Measurements from ENCODE around the gene C1orf105. TPM values are rescaled to one million over a fixed set of nuclear protein-coding genes. Genes with fewer than 3 reads are reported as not detected.
"Not testable (repeated sequence)": the region's sequence is repeated elsewhere in the genome, so short reads cannot be mapped to it uniquely, and the experiment has no call there.

The C1orf105 gene, protein sequence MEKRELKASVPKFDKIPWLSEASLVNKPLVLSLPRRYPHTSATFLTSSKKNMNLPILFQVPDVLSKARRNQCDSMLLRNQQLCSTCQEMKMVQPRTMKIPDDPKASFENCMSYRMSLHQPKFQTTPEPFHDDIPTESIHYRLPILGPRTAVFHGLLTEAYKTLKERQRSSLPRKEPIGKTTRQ
- total RNA-seq = not detected

DNA sequence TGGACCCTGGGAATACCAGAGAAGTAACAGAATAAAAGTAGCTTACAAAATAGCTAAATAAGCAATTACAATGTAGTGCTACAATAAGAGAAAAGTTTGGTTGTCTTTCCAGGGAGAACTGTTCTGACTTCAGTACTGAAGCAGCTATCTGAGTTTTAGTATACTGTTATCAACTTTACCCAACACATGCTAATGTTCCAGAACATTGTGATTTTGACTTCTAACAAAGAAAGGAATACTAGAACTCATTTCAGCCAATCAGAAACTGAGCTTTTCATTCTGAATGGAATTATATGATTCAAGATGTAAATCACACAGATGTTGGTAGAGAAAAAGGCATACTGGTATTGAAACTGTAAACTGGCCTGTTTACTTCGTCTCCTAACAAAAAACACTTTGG lies at the start of gene C1orf105:
Gene C1orf105 (plus strand): TSS at position 301 of the 400 bp plus-strand sequence. CDS start 201 bp downstream, outside the sequence.
- DNase-seq = no peak

DNA sequence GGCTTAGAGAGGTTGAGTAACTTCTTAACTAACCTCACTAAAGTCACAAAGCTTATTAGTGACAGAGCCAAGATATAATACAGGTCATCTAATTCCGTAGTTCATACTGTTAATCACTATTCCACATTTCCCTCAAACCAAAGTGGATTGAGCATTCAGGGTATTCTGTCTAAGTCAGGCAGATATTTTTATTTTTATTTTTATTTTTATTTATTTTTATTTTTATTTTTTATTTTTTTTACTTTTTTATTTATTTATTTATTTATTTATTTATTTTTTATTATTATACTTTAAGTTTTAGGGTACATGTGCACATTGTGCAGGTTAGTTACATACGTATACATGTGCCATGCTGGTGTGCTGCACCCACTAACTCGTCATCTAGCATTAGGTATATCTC lies 48.8 kb upstream of the C1orf105 start:
- DNase-seq = not testable (repeated sequence)

DNA sequence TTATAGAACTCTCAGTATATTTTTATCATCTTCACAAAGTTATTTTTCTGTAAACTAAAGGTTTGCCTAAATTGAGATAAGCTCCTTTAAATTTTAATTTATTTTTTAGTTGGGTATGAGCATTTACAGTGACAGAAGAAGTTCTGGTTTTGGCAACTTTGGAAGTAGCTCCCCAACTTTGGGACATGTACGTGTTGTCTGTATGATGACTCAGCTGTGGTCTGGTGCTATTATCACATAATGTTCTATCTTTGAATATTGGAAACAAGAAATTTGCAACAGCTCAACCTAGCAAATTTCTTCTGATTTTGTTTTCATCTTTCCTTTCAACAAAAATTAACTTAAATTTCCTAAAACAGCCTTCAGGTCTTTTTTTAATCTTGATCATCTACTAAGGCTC lies 46.6 kb upstream of the C1orf105 start:
- no peak for DNase-seq

DNA sequence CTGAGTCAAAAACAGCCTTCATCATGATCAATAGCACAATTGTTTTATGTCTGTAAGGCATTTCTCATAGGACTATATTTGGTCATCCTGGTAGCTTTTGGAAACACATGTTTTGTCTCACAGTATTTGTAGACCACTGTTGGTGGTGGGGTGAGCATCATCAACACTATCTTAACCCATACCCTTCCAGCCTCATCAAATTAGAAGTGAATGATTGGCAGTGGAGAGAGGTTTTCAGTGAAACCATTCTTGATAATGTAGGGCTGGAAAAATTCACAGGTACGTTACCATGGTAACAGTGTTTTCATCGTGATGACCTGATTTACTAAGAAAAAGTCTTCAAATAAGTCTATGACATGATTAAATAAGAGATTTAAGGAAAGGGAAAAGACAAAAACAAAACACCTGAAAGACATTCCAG lies 45.3 kb upstream of the C1orf105 start:
- DNase-seq = no peak

DNA sequence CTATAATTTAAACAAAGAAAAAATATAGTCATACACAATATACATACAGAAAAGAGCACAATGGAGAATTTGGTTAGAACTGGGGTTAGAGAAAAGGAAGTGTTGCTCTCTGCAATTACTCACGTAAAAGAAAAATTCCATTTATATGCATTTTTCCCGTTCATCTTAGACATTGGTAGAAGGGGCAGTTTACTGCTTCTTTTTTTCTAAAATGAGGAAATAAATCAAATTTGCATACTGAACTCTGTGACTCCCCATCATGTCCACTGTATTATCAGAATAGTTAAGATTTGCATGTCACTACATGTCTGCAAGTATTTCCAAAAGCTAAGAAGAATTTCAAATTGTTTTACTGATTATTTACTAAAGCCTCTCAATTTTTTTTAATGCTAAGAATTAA lies 44.1 kb upstream of the C1orf105 start:
- DNase-seq = no peak

DNA sequence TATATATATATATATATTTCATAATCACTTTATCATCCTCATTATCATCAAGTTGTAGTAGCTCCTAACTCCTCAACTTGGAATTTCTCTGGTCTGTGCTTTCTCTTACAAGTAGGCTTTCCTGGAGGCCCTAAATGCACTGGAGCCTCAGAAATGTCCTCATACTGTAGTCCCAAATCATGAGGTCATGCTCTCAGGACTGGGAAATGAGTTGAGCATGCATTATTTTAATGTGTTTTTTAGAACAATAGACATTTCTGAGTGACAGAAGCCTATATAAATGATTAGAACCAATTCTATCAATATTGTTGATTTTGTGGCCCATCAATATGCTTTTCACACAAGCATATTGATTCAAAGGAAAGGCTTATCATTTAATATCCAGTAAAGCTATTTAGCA lies 42.9 kb upstream of the C1orf105 start:
- no peak for DNase-seq

DNA sequence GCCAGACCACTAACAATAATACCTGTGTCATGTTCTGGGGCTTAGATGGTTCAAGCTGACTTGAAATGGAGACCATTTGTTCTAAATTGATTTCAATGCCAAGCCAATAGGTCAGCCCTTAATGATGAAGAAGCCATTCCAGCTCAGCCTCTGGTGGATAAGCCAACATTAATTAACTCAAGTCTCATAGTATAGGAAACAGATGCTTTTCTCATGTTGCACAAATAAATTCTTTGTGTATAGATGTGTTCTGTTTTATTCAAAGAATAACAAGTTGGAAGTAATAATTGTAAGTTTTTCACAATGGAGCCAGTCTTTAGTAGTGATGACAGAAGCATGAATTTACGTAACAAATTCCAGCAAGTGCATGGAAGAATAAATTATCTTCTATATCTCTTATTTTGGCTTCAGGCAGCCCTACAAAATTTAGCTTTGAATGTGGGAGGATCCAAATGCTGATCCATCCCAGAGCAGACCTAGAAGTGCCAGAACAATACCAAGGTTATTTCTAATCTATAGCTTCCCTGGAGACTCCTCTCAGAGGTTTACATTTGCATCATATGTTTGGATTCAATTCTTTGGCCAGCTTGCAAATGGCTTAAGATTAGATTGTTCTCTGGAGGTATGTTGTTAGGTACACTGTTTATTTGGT lies 42.2 kb upstream of the C1orf105 start:
- DNase-seq = no peak

DNA sequence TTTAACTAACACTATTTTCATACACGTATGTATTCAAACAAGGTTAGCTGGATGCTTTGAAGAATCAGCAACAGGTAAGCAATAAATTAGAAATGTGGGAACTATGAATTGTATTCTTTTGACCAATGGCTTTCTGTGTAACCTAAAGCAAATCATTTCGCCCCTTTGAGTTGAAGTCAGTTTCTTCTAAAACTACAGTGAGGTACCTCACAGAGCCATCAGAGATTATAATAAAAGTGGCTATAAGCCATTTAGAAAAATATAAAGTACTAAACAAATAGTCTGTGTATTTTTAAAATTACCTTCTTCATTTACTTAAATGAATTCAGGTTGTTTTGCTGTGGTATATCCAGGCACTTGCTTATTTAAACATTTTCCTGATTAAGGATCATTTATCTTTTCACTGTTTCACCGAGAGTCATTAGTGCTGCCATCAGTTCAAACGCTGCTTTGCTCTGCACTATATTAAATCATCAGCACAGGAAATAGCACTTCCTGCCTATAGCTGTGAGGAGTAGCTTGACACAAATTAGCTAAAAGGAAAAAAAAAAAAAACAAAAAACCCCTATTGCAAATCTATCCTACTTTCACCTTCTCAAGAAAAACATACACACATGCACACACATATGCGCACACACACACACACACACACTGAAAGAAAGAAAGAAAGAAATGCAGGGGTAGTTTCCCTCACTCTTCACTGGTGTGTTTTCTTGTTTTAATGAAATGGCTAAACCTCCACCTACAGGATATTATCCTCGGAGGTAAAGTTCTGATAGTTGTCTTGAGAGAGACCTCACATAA lies 39.8 kb upstream of the C1orf105 start:
- peak; percentile 16 for DNase-seq

DNA sequence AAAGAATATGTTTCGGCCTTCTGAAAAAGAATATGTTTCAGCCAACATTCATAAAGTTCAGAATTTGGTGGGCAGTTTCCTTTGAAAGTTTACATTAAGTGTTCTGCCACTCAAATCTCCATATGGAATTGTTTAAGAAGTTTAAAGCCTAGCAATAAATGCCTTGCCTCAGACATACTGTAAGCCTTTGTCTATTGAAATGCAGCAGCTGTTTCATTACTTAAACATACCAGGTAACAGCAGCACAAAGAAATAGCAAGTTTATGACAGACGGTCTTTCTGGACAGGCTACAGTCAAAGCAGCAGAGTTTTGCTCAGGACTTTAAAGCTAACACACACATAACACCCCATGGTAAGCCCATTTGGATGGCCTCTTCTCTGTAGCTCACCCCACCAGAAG lies 38.5 kb upstream of the C1orf105 start:
- no peak for DNase-seq

DNA sequence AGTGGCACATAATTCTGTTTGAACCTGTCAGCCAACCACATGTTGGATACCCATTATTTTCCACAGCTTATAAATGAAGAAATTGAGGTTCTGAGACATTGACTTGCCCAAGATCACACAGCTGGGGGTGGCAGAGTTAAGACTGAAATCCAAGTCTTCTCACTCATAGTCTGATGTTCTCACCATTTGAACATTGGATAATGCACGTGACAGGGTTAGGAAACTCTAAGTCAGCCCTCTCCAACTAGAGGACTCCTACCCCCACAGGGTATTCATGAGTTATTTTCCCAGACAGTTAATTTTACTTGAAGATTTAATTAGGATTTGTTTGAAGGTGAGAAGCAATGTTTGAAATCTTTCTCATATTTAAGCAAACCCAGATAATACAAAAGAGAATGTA lies 38.1 kb upstream of the C1orf105 start:
- no peak for DNase-seq

DNA sequence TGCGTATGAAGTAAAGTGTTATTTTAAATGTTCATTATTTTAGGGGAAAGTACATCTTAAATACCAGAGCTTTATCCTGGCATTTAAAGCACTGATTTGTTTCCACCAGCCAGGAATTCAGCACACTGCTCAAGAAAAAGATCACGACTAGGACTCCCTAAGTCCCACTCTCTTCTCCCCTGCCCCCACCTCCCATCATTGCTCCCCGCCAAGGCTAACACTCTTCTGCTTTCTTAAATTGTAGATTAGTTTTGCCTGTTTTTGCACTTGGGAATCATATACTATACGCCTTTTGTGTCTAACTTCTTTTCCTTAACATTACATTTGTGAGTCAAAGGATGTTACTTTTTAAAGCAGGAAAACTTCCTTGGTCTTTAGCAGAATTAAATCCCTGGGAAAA lies 37.5 kb upstream of the C1orf105 start:
- DNase-seq = no peak

DNA sequence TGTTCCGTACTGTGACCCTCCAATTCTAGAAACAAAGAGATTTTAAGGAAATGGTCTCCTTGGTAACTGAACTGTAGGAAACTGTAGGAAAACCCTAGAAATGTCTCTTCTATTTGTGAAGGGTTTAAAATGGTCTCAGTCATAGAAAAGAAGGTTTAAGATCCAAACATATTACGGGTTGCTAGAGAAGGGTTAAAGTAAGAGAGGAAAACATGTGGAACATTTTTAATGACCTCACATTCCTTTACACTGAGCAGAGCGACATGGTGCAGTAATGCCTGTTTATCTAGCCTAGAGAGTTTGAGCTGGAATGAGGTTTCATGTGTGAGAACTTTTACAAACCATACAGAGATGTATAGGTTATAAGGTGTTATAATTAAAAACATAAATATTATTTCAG lies 36.9 kb upstream of the C1orf105 start:
- DNase-seq = no peak

DNA sequence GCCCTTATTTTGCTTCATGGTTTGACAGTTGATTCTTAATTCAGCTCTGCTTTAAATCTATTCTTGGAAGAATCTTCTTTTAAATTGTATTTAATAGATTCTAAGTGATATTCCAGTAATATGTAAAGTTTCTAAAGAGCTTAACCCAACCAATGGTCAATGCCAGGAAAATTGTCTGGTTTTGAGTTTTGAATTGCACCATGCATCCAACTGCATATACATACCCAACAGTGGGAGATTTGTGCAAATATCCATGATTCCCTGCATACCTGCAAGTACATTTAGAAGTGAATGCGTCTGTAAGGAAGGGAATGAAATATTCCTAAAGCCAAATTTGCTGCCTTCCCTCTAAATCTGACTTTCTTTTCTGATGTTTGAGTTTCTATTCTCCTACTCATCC lies 35.8 kb upstream of the C1orf105 start:
- no peak for DNase-seq

DNA sequence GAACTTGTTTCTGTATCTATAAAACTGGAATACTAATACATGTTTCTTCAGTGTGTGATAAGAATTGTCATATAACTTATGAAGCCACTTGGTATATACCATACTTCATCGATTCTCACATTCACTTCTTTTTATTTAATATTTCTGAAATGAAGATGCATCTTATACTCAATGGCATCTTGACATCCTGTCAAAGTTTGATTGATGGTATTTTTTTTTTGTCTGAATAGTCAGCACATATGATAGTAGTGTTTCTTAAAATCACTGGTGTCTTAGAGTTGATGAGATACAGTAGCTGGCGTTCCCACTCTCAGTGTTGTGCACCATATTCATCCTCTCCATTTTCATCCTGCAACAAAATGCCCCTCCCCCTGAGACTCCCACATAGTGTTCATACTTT lies 34.4 kb upstream of the C1orf105 start:
- no peak for DNase-seq

DNA sequence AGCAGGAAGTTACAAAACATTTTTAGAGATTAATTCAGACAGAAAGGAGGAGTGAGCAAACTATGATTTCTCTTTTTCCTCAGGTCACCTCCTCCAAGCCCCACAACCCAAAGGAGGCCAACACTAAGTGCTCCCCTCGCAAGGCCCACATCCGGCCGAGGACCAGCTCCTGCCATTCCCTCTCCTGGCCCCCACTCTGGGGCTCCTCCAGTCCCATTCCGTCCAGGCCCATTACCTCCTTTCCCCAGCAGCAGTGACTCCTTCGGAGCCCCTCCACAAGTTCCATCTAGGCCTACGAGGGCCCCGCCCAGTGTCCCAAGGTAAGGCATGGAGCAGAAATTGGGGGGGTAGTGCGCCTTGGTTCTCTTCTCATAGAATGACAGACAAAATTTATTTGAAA lies 32.0 kb upstream of the C1orf105 start:
- no peak for DNase-seq

DNA sequence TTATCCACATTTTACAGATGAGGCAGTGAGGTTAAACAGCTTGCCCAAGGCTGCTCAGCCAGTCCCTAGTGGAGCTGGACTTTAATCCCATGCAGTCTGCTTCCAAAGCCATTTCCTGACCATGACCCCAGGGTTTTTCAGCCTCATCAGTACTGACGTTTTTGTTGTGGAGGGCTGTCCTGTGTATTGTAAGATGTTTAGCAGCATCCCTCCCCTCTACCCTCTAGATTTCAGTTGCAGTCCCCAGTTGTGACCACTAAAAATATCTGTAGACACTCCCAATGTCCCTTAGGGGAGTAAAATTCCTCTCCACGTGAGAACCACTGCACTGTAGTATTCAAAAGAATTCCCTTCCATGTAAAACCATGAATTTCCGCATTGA lies 30.2 kb upstream of the C1orf105 start:
- no peak for DNase-seq

DNA sequence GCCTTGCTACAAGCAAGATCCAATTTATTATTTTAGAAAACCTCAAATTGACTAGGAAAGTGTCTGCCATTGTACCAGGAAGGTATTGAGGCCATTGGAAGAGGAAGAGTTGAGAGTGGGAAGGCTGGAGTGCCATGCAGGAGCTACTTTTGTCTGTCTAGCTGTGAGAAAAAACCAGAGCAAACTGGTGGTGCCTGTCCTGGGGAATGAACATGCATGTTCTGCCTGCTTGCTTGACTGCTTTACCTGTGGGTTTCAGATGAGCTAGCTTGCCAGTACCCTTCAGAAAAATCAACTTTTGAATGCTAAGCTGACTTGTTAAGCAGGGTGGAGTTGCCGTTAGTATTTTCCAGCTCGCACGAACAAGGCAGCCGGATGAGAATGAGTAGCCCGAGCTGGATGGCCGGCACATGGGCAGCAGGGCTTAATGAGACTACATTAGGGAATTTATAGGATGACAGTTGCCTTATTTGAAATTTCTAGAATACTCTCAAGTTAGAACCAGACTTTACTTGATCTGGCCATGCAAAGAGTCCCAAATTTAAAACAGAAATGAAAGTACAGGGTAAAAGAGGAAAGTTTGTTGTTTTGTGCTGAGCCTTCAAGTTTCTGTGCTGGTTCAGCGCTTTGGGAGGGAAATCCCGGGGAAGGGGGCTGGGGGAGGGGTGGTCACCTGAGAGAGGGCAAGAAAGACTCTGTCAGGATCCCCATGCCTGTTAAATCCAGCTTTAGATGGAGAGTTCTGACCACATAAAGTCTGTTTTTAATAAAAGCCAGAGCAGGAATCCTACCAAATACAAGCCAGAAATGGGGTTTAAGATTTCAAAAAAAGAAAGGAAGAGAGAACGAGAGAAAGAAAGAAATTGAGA lies 29.6 kb upstream of the C1orf105 start:
- DNase-seq = no peak

DNA sequence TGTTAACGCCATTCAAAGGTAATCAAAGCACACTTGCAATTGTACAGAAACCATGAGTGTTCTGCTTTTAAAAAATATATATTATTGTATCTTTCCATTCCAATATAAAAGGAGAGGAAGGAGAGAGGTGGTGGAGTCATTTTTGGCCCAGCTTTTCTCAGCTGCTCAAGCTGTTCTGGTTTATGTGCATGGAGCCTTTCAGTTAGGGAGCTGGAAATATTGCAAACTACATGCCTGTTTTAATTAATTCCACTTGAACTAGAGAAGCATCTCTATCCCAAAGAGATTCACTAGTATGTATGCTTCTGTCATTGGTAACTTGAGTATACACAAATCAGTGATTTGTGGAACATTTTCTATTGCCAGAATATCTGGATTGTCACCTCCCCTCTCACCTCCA lies 28.5 kb upstream of the C1orf105 start:
- DNase-seq = no peak

DNA sequence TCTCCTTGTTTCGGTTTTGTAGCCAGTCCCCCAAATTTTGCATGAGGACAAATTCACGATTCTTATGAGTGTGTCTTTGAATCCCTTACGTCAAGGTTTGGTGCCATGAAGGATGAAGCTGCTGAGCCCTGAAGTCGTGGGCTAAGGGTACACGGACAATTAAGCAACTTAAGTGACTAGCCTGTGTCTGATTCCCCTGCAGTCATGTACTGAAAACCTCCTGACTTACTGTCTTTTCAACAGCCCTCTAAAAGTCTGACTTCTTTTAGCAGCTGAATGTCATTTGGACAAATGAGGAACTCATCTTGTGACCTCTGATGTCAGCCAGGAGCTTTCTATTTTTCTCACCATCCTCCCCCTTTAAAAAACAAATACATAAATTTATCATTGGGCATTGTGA lies 27.1 kb upstream of the C1orf105 start:
- DNase-seq = no peak

DNA sequence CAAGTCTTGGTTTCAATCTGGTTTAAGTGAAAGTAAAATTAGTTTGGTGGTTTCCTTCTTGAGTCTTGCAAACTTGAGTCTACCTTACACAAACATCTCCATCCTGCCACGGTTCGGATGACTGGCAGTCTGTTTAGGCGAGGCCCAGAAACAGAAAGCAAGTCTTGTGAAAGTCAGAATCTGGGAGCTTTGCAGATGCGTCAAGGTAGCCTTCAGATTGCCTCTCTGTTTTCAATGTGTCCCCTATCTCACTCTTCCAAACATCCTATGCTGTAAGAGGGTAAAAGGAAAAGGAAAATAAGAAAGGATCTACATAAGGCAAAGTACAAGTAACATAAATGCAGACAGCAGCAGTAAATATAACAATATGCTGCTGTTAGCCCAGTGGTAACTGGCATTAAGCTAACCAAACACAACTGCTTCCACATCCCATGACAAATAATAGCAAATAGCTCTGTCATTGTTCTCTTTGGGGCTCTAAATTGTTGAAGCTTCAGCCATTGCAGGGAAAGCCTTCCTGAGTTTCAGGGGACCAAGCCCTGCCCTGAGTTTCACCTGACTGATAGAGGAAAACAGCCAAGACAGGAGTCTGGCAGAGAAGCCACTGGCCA lies 26.2 kb upstream of the C1orf105 start:
- DNase-seq = peak; percentile 43

DNA sequence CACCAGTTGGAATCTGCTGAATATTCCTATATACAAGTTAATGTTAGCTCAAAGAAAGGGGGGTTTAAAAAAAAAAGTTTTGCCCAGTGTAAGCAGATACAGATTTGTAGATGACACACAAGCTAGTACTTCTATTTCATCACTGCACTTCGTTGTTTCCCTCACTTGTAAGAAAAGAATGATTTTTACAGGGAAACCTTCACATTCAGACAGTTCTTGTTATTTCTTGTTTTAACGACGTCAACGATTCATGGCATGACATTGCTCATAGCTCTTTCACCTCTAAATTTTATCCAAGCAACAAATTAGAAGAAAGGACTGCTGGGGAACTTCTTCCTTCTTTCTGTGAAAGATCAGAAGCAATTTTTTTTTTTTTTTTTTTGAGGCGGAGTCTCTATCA lies 25.7 kb upstream of the C1orf105 start:
- no peak for DNase-seq

DNA sequence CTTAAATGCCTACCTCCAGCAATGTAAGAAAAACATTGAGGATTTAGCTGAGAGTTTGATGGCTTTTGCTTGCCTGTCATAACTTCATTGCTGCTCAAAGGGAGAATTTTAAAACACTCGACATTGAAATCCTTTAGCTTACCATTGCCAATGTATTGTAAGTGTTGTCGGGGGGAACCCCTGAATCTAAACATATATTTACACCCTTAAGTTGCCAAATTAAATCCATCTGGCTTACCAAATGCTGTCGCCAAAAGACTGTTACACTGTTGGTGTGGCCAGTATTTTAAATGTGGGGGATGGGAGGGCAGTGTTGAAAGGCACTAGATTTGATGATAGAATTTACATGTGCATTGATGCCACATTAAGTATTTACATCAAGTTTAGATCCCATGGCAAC lies 24.9 kb upstream of the C1orf105 start:
- no peak for DNase-seq

DNA sequence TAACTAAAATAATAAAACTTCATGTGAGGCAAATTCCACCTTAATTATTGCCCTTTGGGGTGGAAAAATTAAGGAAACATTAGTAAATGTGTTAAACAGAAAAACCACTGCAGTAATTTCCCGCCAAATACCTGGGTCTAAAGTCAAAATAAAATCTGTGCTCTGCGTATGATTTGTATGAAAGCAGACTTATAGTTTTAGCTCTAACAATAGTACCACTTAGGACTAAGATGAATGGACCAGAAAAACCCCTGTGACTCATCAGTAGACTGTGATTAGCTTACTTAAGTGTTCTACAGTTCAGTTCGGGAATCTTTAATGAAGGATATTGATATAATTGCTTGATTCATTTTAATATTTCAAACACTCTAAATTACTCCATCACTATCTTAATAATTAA lies 23.3 kb upstream of the C1orf105 start:
- DNase-seq = no peak

Measured in effector CD4-positive, alpha-beta T cell (primary cell).